K562 (cell line): Measurements from ENCODE around the gene IGFBP7. TPM values are rescaled to one million over a fixed set of nuclear protein-coding genes. Genes with fewer than 3 reads are reported as not detected.

ENCODE experiments used
- ATAC-seq: fragments of 200-7000 bp; cut with Tn5 transposase; 3 replicates; pipeline ENCODE4 v1.9.1; 2020; ENCODE audit warnings: moderate library complexity
- BruUV-seq: library from RNA; stranded (reverse); fragments of 400-500 nt; replicated peaks from 2 replicates; lab custom pipeline; 2021; lab: Mats Ljungman, UMichigan
- CTCF ChIA-PET: fragments of 300-600 bp; formaldehyde crosslinking; extraction: SDS; loops from one replicate; lab custom pipeline; 2021; ENCODE audit warnings: low intra/inter-chr PET ratio; lab: Yijun Ruan, JAX
- POLR2A ChIA-PET: fragments of 300-600, 350-650 bp; sonication (Branson Sonifier 250); formaldehyde crosslinking; extraction: SDS; loops from one replicate; lab custom pipeline; 2021; ENCODE audit warnings: antibody characterized with exemption, inconsistent platforms; lab: Yijun Ruan, JAX
- DNase-seq, 4 experiments: peaks; one replicate each; pipeline versions ENCODE4 v3.0.0 to v3.0.0-alpha.2; 2011 to 2018; ENCODE audit warnings: low spot score in 3 of 4, mixed read lengths in 3 of 4; ENCODE audit errors: extremely low read depth in 1 of 4
- FAIRE-seq: peaks from 2 replicates; lab custom pipeline; 2011; peaks lifted over from hg19 to GRCh38; lab: Jason Lieb, UNC
- H2AFZ ChIP-seq: 2 replicates; pipeline ENCODE4 v1.6.0; 2011; ENCODE audit warnings: low read depth, low read length, control low read depth, inconsistent platforms
- H3K27ac ChIP-seq: fragments of 200-600 bp; 3 replicates; pipeline ENCODE4 v1.8.0; 2011; ENCODE audit warnings: low read depth, mild to moderate bottlenecking, control low read depth, inconsistent platforms, low read length, moderate library complexity, mixed read lengths; ENCODE audit errors: extremely low read depth
- H3K27me3 ChIP-seq, 2 experiments: fragments of 300-600 bp in 1 of 2; 2 replicates in 1 of 2; 3 replicates in 1 of 2; pipeline versions ENCODE4 v1.6.0 to v1.8.0; 2011; ENCODE audit warnings: inconsistent platforms in 2 of 2, low read length in 2 of 2, mild to moderate bottlenecking in 1 of 2, mixed read lengths in 1 of 2, moderate library complexity in 1 of 2; ENCODE audit not compliant: control insufficient read depth in 2 of 2, insufficient read depth in 2 of 2
- H3K36me3 ChIP-seq: fragments of 300-600 bp; 3 replicates; pipeline ENCODE4 v1.8.0; 2011; ENCODE audit warnings: mild to moderate bottlenecking, low read length, inconsistent platforms; ENCODE audit not compliant: control insufficient read depth, insufficient read depth
- H3K4me1 ChIP-seq, 2 experiments: fragments of 200-600 bp in 1 of 2; replicated peaks in 1 of 2; 2 replicates in 1 of 2; 3 replicates in 1 of 2; pipeline versions ENCODE4 v1.5.1 to v1.8.0; 2011; ENCODE audit warnings: inconsistent platforms in 2 of 2, low read length in 2 of 2, mild to moderate bottlenecking in 1 of 2, mixed read lengths in 1 of 2, moderate library complexity in 1 of 2; ENCODE audit not compliant: control insufficient read depth in 2 of 2, insufficient read depth in 2 of 2
- H3K4me2 ChIP-seq: 2 replicates; pipeline ENCODE4 v1.6.1; 2011; ENCODE audit warnings: low read length, control low read depth, inconsistent platforms, mixed read lengths; ENCODE audit not compliant: insufficient read depth
- H3K4me3 ChIP-seq: fragments of 200-600 bp; sonication (generic), shearing (Covaris generic); 2 replicates; pipeline ENCODE4 v1.5.1; 2016; ENCODE audit warnings: control low read depth, inconsistent platforms
- H3K79me2 ChIP-seq: fragments of 200-600 bp; 3 replicates; pipeline ENCODE4 v1.8.0; 2011; ENCODE audit warnings: low read length, inconsistent platforms; ENCODE audit not compliant: control insufficient read depth, insufficient read depth
- H3K9ac ChIP-seq, 2 experiments: 2 replicates each; pipeline versions ENCODE4 v1.6.0 to v1.6.1; 2011; ENCODE audit warnings: low read depth in 2 of 2, low read length in 2 of 2, control low read depth in 1 of 2, inconsistent platforms in 1 of 2, mild to moderate bottlenecking in 1 of 2, mixed read lengths in 1 of 2; ENCODE audit not compliant: insufficient read depth in 1 of 2
- H3K9me1 ChIP-seq: one replicate; pipeline ENCODE4 v1.6.0; 2011; ENCODE audit warnings: inconsistent platforms, mild to moderate bottlenecking, low read length, moderate library complexity; ENCODE audit not compliant: control insufficient read depth, insufficient read depth
- H3K9me3 ChIP-seq: replicated peaks from 2 replicates; pipeline ENCODE4 v1.5.1; 2011; ENCODE audit warnings: low read depth, low read length, inconsistent platforms; ENCODE audit not compliant: control insufficient read depth, insufficient read depth
- H4K20me1 ChIP-seq: replicated peaks from 2 replicates; pipeline ENCODE4 v1.6.1; 2011; ENCODE audit warnings: low read length, inconsistent platforms, mixed read lengths; ENCODE audit not compliant: control insufficient read depth, insufficient read depth
- NFIC ChIP-seq: fragments of 450-650 bp; IDR thresholded peaks from 2 replicates; pipeline ENCODE4 v1.6.1; 2017; ENCODE audit warnings: mild to moderate bottlenecking, inconsistent platforms
- PBX2 ChIP-seq, 2 experiments: IDR thresholded peaks in 1 of 2; conservative IDR thresholded peaks in 1 of 2; 2 replicates each; pipeline ENCODE4 v1.6.1; 2016; ENCODE audit warnings: low read depth in 2 of 2, mild to moderate bottlenecking in 1 of 2, missing compliant biosample characterization in 1 of 2, missing genetic modification characterization in 1 of 2, moderate library complexity in 1 of 2
- ZNF239 ChIP-seq: fragments of 250-450 bp; sonication (Bioruptor Pico); IDR thresholded peaks from 2 replicates; pipeline ENCODE4 v1.4.0; 2020; ENCODE audit warnings: mild to moderate bottlenecking
- WGBS: fragments of 100-300 bp; shearing (Covaris generic); methylation state at CpG from one replicate; pipeline ENCODE4 v1.1.6; 2016; ENCODE audit warnings: low coverage, mixed read lengths; ENCODE audit not compliant: insufficient coverage; ENCODE audit errors: missing lambda C conversion rate; 5-methylcytosine and 5-hydroxymethylcytosine counted together
- in situ Hi-C: fragments of 300-500 bp; cut with MboI; formaldehyde crosslinking; loops from 4 replicates; pipeline ENCODE4 v1.15.0; 2018; ENCODE audit warnings: inconsistent platforms, mixed read lengths
- intact Hi-C: fragments of 100-400 bp; cut with micrococcal nuclease; formaldehyde crosslinking; loops from 2 replicates; pipeline ENCODE4 v1.14.2; 2022
- polyA plus RNA-seq, 8 experiments: library from polyadenylated mRNA; depleted of rRNA in 4 of 8; stranded (reverse) in 5 of 8; unstranded in 3 of 8; fragments of >200 nt; fragmentation: Nextera tagmentation in 2 of 8; fragmentation: Illumina TruSeq in 1 of 8; extraction: Ambion mirVana in 2 of 8; extraction: Trizol in 1 of 8; gene quantifications; 2 replicates each; pipeline versions ENCODE4 v1.2.1 to v1.2.3, GENCODE V29; 2011 to 2014; ENCODE audit warnings: inconsistent platforms in 1 of 8, missing spikeins in 1 of 8
- total RNA-seq, 7 experiments: library from RNA; depleted of rRNA in 6 of 7; stranded (reverse); fragments of >200 nt in 6 of 7; fragmentation: Illumina TruSeq in 2 of 7; extraction: Trizol in 2 of 7; gene quantifications; 2 replicates each; pipeline versions ENCODE4 v1.2.1 to v1.2.3, GENCODE V29; 2011 to 2021; ENCODE audit warnings: low replicate concordance in 1 of 7

Gene IGFBP7
- total and polyA plus RNA-seq, 9 of the 15 experiments (the other 6 are each of a cell fraction or from before 2014, with no cell fraction given), result 0.27 to 0.49 (median 0.29) TPM; not detected in 6

- H3K9ac ChIP-seq, result no peak overlapping the region
- in situ Hi-C loops (no loop called here), intact Hi-C loops (no loop called here)
- peaks cover 4 to 18% of the 10 kb centered on the region in 2 experiments; a peak in 3 of 5 replicates for H3K27me3 ChIP-seq
- ChIA-PET POLR2A (no interaction called here), CTCF (no interaction called here)
- H3K4me1 ChIP-seq, result no peaks in the 10 kb centered on the region
- H3K4me3 ChIP-seq, result no peak overlapping the region
- no peaks in the 10 kb centered on the region for H3K9me3 ChIP-seq
- under 1% methylated on average over 8 of the region's 8 CpGs for WGBS
- no peaks in the 10 kb centered on the region for H3K36me3 ChIP-seq
- no peak overlapping the region for H3K4me2 ChIP-seq
- BruUV-seq, result no TSS peak
- FAIRE-seq, result no peak
- no peak overlapping the region for H3K27ac ChIP-seq
- no peak for DNase-seq
- no peaks in the 10 kb centered on the region for H3K9me1 ChIP-seq
- H4K20me1 ChIP-seq, result no peaks in the 10 kb centered on the region
- no peak overlapping the region for H2AFZ ChIP-seq
- ATAC-seq, result no peak
- no peak for TF ChIP-seq NFIC
- no peak for TF ChIP-seq ZNF239 (CRISPR knock-in tag)
- no peak for TF ChIP-seq PBX2 (CRISPR knock-in tag; IDR thresholded peaks at IDR 0.05; ENCODE audit: low read depth)
- TF ChIP-seq PBX2 (tag; conservative IDR thresholded peaks at IDR 0.05; ENCODE audit: low read depth), result peak; percentile 46; the same call in 1 of the 2 replicates
- TF ChIP-seq, all 486 proteins: peak for 1
- no peaks in the 10 kb centered on the region for H3K79me2 ChIP-seq
Measured at GRCh38 chr4:57068237-57068981, 41.8 kb downstream of the IGFBP7 start.
